ENCODE results near the gene SDK1. TPM values are rescaled to one million over a fixed set of nuclear protein-coding genes. Genes with fewer than 3 reads are reported as not detected.

Gene SDK1
- total and polyA plus RNA-seq, 12 donors, result 1.0 to 5.3 (median 3.2) TPM

DNA sequence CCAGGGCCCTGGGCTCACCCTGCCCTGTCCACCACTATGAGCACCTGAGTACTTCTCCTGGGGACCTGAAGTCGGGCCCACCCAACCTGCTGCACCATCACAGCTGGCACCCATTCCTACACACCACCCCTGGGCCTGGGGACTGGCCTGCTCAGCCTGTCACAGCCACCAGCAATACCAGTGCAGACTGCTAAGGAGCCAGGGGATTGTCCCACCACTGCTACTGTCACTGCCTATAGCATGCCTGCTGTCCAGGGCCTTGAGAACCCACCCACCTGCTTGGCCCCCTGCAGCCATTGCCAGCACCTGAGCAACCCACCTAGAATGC lies 756.2 kb downstream of the SDK1 start:
- TF ChIP-seq, protein P1, sequence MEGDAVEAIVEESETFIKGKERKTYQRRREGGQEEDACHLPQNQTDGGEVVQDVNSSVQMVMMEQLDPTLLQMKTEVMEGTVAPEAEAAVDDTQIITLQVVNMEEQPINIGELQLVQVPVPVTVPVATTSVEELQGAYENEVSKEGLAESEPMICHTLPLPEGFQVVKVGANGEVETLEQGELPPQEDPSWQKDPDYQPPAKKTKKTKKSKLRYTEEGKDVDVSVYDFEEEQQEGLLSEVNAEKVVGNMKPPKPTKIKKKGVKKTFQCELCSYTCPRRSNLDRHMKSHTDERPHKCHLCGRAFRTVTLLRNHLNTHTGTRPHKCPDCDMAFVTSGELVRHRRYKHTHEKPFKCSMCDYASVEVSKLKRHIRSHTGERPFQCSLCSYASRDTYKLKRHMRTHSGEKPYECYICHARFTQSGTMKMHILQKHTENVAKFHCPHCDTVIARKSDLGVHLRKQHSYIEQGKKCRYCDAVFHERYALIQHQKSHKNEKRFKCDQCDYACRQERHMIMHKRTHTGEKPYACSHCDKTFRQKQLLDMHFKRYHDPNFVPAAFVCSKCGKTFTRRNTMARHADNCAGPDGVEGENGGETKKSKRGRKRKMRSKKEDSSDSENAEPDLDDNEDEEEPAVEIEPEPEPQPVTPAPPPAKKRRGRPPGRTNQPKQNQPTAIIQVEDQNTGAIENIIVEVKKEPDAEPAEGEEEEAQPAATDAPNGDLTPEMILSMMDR (IDR thresholded peaks at IDR 0.05), result no peak
- no peaks in the 10 kb centered on the region for H3K36me3 ChIP-seq
- WGBS, 2 donors, result 77 to 81% methylated on average over 1 of the region's 1 CpG
- no peaks in the 10 kb centered on the region for H3K4me1 ChIP-seq
- peaks cover 0 to 24% (median 5%) of the 10 kb centered on the region in 11 donors for H3K9me3 ChIP-seq
- ATAC-seq (no peak), DNase-seq (no peak)
- no peak overlapping the region for H3K4me3 ChIP-seq
- H3K27ac ChIP-seq, result no peak overlapping the region
- intact Hi-C loops (cut with DNase I), result no loop called here
- H3K27me3 ChIP-seq, result no peaks in the 10 kb centered on the region

DNA sequence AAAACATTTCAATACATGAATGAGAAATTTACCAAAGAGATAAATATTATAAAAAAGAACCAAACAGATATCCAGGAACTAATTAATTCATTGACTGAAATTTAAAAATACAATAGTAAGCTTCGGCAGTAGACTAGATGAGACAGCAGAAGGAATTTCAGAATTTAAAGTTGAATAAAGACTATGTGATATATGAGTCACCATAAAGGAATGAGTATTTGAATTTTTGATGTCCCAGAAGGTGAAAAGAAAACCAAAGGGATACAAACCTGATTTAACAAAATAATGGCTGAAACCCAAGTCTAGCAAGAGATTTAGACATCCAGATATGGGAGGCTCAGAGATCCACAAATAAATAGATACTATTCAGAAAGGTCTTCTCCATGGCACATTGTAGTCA lies 757.1 kb downstream of the SDK1 start:
- no peak overlapping the region for H3K27ac ChIP-seq
- DNase-seq (no peak), ATAC-seq (no peak)
- TF ChIP-seq, protein P1 (IDR thresholded peaks at IDR 0.05), result no peak
- no peak overlapping the region for H3K4me3 ChIP-seq
- WGBS, 2 donors, result 90 to 93% methylated on average over 1 of the region's 1 CpG
- H3K9me3 ChIP-seq, result peaks cover 0 to 24% (median 5%) of the 10 kb centered on the region in 11 donors
- intact Hi-C loops (cut with DNase I), result no loop called here
- no peaks in the 10 kb centered on the region for H3K36me3 ChIP-seq
- H3K4me1 ChIP-seq, result no peaks in the 10 kb centered on the region
- H3K27me3 ChIP-seq, result peaks cover 0 to 2% (median 0%) of the 10 kb centered on the region in 7 donors

DNA sequence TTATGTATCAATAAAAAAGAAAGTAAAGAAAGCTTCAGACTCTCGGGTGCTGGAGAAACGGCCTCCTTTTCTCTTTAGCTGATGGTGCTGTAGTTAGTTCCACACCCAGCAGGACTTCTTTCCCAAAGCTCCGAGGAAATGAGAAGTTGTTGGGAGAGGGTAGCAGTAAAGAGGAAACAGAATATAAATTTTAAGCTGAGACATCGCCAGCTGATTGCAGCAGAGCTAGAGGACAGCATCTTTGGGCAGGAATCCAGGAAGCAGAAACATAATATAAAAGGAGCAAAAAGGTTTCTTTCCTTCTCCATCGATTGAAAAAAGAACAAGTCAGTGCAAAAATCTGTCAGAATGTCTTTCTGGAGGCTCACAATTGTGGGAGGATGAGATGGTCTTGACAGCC lies 764.1 kb downstream of the SDK1 start:
- Histone ChIP-seq H3K9me3 (peaks cover 0 to 1% (median 0%) of the 10 kb centered on the region in 11 donors), H3K4me3 (no peak overlapping the region), H3K27ac (no peak overlapping the region), H3K36me3 (no peaks in the 10 kb centered on the region), H3K27me3 (peaks cover 0 to 2% (median 0%) of the 10 kb centered on the region in 7 donors), H3K4me1 (no peaks in the 10 kb centered on the region)
- DNase-seq (no peak), ATAC-seq (no peak)
- WGBS, 2 donors, result 55 to 63% methylated on average over 5 of the region's 5 CpGs
- intact Hi-C loops (cut with DNase I), result loop anchor here in 1 of 10 donors (5.0 kb wide), 1 partner anchor 1107 kb away; no protein-coding TSS in a partner anchor
- TF ChIP-seq, protein P1 (IDR thresholded peaks at IDR 0.05), result no peak

DNA sequence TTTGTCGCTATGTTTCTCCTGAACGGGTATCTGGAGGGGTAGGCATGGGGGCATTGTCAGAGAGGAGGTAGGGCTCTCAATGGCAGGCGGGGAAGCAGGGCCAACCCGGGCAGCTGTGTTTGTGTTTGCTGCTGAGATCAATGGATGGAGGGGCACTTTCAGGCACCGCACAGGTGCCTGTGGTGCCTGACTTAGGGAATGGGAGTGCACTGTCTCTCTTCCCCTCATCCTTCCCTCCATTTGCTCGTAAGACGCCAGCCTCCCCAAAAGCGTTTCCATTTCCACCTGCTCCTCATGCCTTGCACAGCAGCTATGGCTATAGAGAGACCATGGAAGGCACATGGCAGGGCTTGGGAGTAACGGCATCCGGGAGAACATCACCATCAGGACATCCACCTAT lies 765.2 kb downstream of the SDK1 start:
- Histone ChIP-seq H3K36me3 (no peaks in the 10 kb centered on the region), H3K4me1 (no peaks in the 10 kb centered on the region), H3K9me3 (no peaks in the 10 kb centered on the region), H3K27me3 (peaks cover 0 to 2% (median 0%) of the 10 kb centered on the region in 7 donors), H3K27ac (no peak overlapping the region), H3K4me3 (no peak overlapping the region)
- WGBS, 2 donors, result 87 to 88% methylated on average over 10 of the region's 10 CpGs
- DNase-seq (no peak), ATAC-seq (no peak)
- TF ChIP-seq, protein P1 (IDR thresholded peaks at IDR 0.05), result no peak
- intact Hi-C loops (cut with DNase I), result loop anchor here in 1 of 10 donors (5.0 kb wide), 1 partner anchor 1106 kb away; no protein-coding TSS in a partner anchor

Data from heart right ventricle (tissue), 16 donors.